Measurements from ENCODE around the gene TLR7.

The TLR7 gene

DNA sequence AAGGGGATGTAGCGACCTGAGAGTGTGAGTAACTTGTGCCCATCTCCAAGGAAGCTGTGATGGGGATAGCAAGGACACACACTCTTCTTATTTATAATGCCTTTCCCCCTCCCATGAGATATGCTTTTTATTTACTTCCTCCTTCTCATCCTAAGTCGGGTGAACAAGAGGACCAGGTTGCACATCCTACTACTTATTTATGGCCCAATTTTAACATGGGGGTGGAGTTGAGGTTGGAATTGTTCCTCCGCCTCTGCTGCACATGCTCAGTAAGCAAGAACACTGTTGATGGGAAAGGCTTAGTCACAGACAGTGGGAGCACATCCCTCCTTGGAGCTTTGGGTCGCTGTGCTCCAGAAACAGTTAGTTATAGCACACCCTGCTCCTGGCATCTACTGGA is 24.3 kb downstream of the TLR7 start:
- DNase-seq (ENCODE audit: low read depth in 2 of 2): no peak

GRCh38 chrX:12891915-12892506 is 25.1 kb downstream of the TLR7 start:
- DNase-seq (ENCODE audit: low read depth in 2 of 2): no peak

DNA sequence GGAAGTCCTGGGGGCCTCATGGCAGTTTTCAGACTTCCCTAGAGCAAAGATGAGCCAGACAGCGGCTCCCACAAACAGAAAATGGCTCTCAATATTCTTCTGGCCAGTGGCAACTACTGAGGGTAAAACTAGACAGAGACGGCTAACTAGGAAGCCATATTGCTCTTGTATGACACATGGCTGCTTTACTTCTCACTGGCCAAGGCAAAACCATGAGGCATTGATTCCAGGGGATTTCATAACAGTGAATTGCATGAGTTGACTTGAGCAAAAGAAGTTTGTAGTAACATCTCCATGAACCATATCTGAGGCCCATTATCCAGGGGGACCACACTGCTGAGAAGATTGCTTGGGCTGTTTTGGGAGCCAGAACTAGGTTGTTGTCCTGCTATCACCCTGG is 25.8 kb downstream of the TLR7 start:
- DNase-seq (ENCODE audit: low read depth in 2 of 2): no peak

- no peak for DNase-seq (ENCODE audit: low read depth in 2 of 2)
These were observed 27.5 kb downstream of the TLR7 start for GRCh38 chrX:12894074-12895030.

GRCh38 chrX:12895866-12896265 is 29.0 kb downstream of the TLR7 start:
- DNase-seq (ENCODE audit: low read depth in 2 of 2): no peak

GRCh38 chrX:12896935-12897334 is 30.1 kb downstream of the TLR7 start:
- no peak for DNase-seq (ENCODE audit: low read depth in 2 of 2)

DNA sequence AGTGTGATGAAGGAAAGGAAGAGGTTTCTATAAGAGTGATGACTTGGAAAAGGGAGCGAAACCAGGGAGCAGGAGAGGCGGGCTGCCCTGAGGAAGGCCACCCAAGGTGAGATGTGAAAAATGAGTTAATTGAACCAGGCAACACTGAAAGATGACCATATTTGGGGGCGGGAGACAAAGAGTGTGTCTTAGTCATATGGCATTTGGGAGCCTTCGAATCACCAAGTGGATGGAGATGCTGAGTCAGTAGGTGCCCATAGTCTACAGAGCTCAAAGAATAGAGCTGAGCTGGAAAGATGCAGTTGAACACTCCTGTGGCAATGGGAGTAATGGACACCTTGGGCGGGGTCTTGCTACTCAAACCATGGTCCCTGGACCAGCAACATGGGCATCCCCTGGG is 31.2 kb downstream of the TLR7 start:
- no peak for DNase-seq (ENCODE audit: low read depth in 2 of 2)

GRCh38 chrX:12899506-12899905 is 32.6 kb downstream of the TLR7 start:
- DNase-seq (ENCODE audit: low read depth in 2 of 2): no peak

GRCh38 chrX:12901486-12901885 is 34.6 kb downstream of the TLR7 start:
- DNase-seq (ENCODE audit: low read depth in 2 of 2): peak; percentile 20 to 56

GRCh38 chrX:12903646-12904045 is 36.8 kb downstream of the TLR7 start:
- DNase-seq (ENCODE audit: low read depth in 2 of 2): no peak

DNA sequence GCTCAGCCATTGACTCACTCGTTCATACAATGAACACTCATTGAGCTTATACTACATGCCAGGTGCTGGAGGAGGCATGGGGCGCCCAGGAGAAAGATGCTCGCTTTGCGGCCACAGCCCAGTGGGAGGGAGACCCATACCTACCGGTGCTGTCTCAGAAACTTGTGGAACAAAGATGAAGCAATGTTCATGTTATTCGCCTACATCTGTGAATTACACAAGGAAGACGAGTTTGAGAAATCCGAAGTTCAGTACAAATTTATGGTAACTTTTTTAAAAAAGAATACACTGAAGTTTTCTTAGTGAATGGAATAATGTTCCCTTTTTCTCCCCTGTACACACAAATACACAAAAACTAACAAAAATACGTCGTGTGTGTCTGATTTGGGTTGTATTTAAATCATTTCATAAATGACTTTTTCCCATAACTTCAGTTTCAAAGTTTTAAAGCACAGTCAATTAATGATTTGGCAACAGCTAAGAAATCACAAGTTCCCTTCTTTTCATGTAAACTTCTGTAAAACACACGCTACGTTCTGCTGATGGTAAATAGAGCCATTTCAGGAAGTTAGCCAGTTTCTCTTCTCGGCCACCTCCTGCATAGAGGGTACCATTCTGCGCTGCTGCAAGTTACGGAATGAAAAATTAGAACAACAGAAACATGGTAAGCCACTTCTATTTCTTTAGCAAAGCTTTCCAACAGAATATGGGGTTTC is 39.3 kb downstream of the TLR7 start, which contains the start of gene TLR8:
Gene TLR8, plus strand, starts transcription at position 575 of the 716 bp plus-strand sequence. Its CDS starts 87 bp downstream, at position 662.
- DNase-seq (ENCODE audit: low read depth in 2 of 2): no peak

DNA sequence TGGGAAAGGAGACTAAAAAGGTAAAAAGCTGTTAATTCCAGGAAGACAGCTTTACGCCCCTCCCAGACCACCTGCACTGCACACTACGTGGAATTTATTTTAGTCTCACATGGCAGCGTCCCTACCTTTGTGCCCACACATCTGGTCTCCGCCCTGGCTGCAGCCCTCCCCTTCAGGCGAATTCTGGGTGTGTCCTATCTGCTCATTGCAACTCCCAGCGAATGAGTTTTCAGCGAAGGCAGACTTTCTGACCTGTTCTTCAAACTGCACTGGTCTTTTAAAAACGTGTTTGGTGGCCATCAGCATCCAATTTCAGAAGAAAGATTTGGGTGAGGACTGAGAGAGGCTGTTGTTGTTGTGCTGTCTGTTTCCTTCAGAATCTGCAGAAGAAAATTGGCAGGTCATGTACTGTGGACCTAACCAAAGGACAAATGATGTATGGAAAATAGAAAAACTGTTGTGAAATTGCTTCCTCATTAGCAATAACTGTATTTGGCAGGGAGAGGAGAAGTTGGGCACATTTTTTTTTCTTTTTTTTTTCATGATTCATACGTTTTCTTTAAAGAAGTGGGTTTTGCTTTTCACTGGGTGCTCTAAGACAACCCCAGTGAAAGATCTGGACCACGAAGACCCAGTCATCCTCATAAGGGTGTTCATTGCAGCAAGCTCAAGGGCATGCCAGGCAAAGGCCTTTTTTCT is 43.7 kb downstream of the TLR7 start:
- DNase-seq (ENCODE audit: low read depth in 2 of 2): no peak

GRCh38 chrX:12911122-12911470 is 44.2 kb downstream of the TLR7 start:
- no peak for DNase-seq (ENCODE audit: low read depth in 2 of 2)

GRCh38 chrX:12912791-12913482 is 46.1 kb downstream of the TLR7 start:
- no peak for DNase-seq (ENCODE audit: low read depth in 2 of 2)

DNA sequence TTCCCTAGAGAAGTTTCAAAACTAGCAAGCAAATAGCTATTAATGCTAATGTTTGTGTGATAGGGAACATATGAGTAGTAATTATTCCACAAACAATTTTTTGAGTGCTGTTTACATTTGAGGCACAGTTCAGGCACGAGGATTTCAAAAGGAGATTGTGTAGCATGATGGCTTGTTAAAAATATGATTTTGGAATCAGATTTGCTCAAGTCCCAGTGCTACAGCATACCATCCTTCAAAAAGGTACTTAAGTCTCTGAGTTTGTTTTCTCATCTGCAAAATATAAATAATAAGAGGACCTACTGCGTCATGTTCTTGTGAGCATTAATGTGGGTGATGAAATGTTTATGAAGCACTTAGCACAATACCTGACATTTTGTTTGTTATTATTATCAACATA is 50.9 kb downstream of the TLR7 start:
- no peak for DNase-seq (ENCODE audit: low read depth in 2 of 2)

GRCh38 chrX:12919051-12919450 is 52.2 kb downstream of the TLR7 start:
- DNase-seq (ENCODE audit: low read depth in 2 of 2): no peak

- no peak for DNase-seq (ENCODE audit: low read depth in 2 of 2)
These were observed 52.7 kb downstream of the TLR7 start for GRCh38 chrX:12919620-12920019.

GRCh38 chrX:12920990-12921389 is 54.1 kb downstream of the TLR7 start:
- DNase-seq (ENCODE audit: low read depth in 2 of 2): no peak

GRCh38 chrX:12921886-12922598 is 55.2 kb downstream of the TLR7 start:
- no peak for DNase-seq (ENCODE audit: low read depth in 2 of 2)

GRCh38 chrX:12922599-12922919 is 55.7 kb downstream of the TLR7 start:
- DNase-seq (ENCODE audit: low read depth in 2 of 2): no peak

- DNase-seq (ENCODE audit: low read depth in 2 of 2): no peak
These were observed 62.8 kb downstream of the TLR7 start for GRCh38 chrX:12929701-12930100.

All from stimulated activated CD4-positive, alpha-beta T cell treated with anti-CD3 and anti-CD28 coated beads, Interleukin-12 subunit alpha, Interleukin-12 subunit beta, amount 100 ng/mL, for 24 hours (primary cell).